ENCODE measurements around the gene PFN3. TPM values are rescaled to one million over a fixed set of nuclear protein-coding genes. Genes with fewer than 3 reads are reported as not detected.

The PFN3 gene
- total RNA-seq, 6 experiments from 2014 or later: not detected

DNA sequence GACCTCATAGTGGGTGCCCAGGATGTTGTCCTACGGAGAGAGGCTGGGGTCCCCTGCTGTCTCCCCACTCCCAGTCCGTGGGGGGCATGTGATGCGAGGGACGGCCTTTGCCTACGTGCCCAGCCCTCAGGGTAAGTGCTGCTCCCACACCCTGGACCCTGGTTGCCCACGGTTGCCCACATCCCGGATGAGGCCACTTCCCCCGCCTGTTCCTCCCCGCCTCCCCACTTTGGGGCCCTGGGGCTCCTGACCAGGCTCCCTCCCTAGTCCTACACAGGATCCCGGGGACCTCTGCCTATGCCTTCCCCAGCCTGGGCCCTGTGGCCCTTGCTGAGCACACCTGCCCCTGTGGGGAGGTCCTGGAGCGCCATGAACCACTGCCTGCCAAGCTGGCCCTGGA is 14.7 kb downstream of the PFN3 start:
- Mint-ChIP-seq H3K4me1 (ENCODE audit: low read depth) (peaks cover 34% of the 10 kb centered on the region), H3K27ac (no peak overlapping the region), H3K27me3 (ENCODE audit: insufficient read depth) (peaks cover 32% of the 10 kb centered on the region), H3K36me3 (ENCODE audit: low read depth) (no peaks in the 10 kb centered on the region), H3K4me3 (no peak overlapping the region), H3K9me3 (no peaks in the 10 kb centered on the region)
- no peak for DNase-seq
- TF ChIP-seq, protein P1, sequence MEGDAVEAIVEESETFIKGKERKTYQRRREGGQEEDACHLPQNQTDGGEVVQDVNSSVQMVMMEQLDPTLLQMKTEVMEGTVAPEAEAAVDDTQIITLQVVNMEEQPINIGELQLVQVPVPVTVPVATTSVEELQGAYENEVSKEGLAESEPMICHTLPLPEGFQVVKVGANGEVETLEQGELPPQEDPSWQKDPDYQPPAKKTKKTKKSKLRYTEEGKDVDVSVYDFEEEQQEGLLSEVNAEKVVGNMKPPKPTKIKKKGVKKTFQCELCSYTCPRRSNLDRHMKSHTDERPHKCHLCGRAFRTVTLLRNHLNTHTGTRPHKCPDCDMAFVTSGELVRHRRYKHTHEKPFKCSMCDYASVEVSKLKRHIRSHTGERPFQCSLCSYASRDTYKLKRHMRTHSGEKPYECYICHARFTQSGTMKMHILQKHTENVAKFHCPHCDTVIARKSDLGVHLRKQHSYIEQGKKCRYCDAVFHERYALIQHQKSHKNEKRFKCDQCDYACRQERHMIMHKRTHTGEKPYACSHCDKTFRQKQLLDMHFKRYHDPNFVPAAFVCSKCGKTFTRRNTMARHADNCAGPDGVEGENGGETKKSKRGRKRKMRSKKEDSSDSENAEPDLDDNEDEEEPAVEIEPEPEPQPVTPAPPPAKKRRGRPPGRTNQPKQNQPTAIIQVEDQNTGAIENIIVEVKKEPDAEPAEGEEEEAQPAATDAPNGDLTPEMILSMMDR (IDR thresholded peaks at IDR 0.05): no peak

DNA sequence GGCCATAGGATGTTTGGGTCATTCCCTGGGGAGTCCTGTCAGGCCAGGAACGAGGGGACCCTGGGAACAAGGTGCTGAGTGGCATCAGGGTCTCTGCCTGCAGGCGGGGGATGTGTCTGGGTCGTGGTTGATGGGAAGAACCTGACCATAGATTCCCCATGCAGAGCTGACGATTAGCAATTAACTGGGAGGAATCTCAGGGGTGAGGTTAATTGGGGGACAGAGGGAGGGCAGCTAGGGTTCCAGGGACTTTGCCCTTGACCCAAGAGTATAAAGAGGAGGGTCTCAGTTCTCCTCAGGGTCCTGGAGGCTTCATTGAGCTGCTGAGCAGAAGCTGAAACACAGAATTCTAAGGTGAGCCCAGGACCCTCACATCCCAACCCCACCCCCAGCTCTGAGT is 16.3 kb downstream of the PFN3 start, which contains the start of gene SLC34A1:
TSS of gene SLC34A1 (plus strand) at position 301 of the 400 bp plus-strand sequence. CDS start 1,308 bp downstream, outside the sequence.
- TF ChIP-seq, protein P1 (IDR thresholded peaks at IDR 0.05): no peak
- no peak for DNase-seq
- peaks cover 31% of the 10 kb centered on the region for H3K4me1 Mint-ChIP-seq (ENCODE audit: low read depth)
- peaks cover 32% of the 10 kb centered on the region for H3K27me3 Mint-ChIP-seq (ENCODE audit: insufficient read depth)
- no peak within 1 kb of the TSS for H3K4me3 Mint-ChIP-seq
- no peak within 1 kb of the TSS for H3K27ac Mint-ChIP-seq
- no peaks in the 10 kb centered on the region for H3K36me3 Mint-ChIP-seq (ENCODE audit: low read depth)
- no peaks in the 10 kb centered on the region for H3K9me3 Mint-ChIP-seq

DNA sequence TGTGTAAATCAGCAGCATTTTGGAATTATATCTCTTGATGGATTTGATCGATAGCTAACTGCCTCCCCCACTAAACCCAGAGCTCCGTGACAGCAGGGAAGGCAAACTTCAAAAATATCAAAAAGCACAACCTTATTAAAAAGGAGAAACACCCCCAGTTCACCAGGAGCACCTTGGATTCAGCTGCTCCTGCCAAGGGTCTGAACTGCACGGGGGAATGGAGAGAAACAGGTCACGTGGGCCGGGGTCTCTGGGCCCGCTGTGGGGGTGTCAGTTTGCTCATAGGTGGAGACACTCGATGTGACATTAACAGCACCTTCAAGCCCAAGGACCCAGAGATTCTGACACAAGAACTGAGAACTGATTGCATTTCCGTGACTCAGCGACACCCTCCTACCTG is 17.3 kb downstream of the PFN3 start:
- Mint-ChIP-seq H3K27me3 (ENCODE audit: insufficient read depth) (peaks cover 32% of the 10 kb centered on the region), H3K4me1 (ENCODE audit: low read depth) (peaks cover 24% of the 10 kb centered on the region), H3K27ac (no peak overlapping the region), H3K9me3 (no peaks in the 10 kb centered on the region), H3K36me3 (ENCODE audit: low read depth) (no peaks in the 10 kb centered on the region), H3K4me3 (no peak overlapping the region)
- TF ChIP-seq, protein P1 (IDR thresholded peaks at IDR 0.05): no peak
- DNase-seq: no peak

DNA sequence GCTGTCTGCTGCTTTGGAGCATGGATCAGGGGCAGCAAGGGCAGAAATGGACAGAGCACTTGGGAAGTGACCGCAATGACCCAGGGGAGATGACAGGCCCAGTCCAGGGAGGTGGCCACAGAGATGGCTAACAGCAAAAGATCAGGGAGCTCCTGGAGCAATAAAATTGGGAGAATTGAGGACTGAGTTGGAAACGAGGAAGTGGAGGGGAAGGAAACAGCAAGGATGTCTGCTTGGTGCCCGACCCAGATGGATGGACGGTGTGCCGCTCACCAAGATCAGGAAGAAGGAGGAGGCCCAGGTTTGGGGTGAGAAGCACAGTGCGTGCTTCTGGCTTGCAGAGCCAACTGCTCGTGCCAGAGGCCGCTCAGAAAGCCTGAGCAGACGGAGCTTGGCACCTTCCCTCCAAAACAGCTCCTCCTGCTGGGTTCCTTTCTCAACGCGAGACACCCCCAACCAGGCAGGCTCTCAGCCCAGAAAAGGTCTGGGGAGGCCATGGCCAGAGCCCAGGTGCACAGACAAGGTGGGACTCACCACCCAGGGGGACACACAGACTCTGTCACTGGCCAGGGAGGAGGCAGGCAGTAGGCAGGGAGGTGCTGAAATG is 17.9 kb downstream of the PFN3 start:
- Mint-ChIP-seq H3K9me3 (no peaks in the 10 kb centered on the region), H3K36me3 (ENCODE audit: low read depth) (no peaks in the 10 kb centered on the region), H3K4me3 (no peak overlapping the region), H3K4me1 (ENCODE audit: low read depth) (peaks cover 21% of the 10 kb centered on the region), H3K27me3 (ENCODE audit: insufficient read depth) (peaks cover 32% of the 10 kb centered on the region), H3K27ac (no peak overlapping the region)
- no peak for DNase-seq
- TF ChIP-seq, protein P1 (IDR thresholded peaks at IDR 0.05): peak; percentile 44; the same call in 1 of the 2 replicates

DNA sequence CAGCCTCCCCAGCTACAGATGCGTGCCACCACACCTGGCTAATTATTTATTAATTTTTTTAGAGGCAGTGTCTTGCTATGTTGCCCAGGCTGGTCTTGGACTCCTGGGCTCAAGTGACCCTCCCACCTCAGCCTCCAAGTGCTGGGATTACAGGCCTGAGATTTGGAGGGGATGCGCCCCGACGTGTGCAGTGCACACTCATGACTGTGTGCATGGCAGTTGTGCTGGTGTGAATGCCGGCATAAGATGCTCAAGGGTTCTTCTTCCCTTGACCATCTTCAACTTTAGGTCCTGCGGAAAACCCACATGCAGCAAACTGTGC is 19.7 kb downstream of the PFN3 start:
- DNase-seq: no peak
- peaks cover 28% of the 10 kb centered on the region for H3K27me3 Mint-ChIP-seq (ENCODE audit: insufficient read depth)
- peaks cover 21% of the 10 kb centered on the region for H3K4me1 Mint-ChIP-seq (ENCODE audit: low read depth)
- H3K9me3 Mint-ChIP-seq: no peaks in the 10 kb centered on the region
- H3K27ac Mint-ChIP-seq: no peak overlapping the region
- TF ChIP-seq, protein P1 (IDR thresholded peaks at IDR 0.05): no peak
- no peak overlapping the region for H3K4me3 Mint-ChIP-seq
- H3K36me3 Mint-ChIP-seq (ENCODE audit: low read depth): no peaks in the 10 kb centered on the region
